ENCODE results near the gene RASA3. TPM values are rescaled to one million over a fixed set of nuclear protein-coding genes. Genes with fewer than 3 reads are reported as not detected.

Gene RASA3
- total and polyA plus RNA-seq, 2 of the 8 experiments (the other 6 are each of a cell fraction or from before 2014, with no cell fraction given): 7.5 to 21.9 TPM

GRCh38 chr13:113962386-113962785 is 170.0 kb downstream of the RASA3 start:
- peaks cover 0 to 8% of the 10 kb centered on the region in 2 experiments for H4K20me1 ChIP-seq (replicated peaks in 1 of 2; ENCODE audit: control insufficient read depth in 1 of 2, insufficient read depth in 2 of 2, low read length in 2 of 2)
- H4K5ac ChIP-seq (ENCODE audit: insufficient read length, low read depth, low read length): no peak overlapping the region
- H2BK5ac ChIP-seq (ENCODE audit: low read depth, low read length): no peak overlapping the region
- H3K36me3 ChIP-seq (ENCODE audit: control insufficient read depth in 2 of 4, insufficient read depth in 4 of 4, low read length in 3 of 4): no peaks in the 10 kb centered on the region
- no peak overlapping the region for H3K4me2 ChIP-seq (ENCODE audit: insufficient read depth in 1 of 2, low read depth in 2 of 2, low read length in 2 of 2)
- H2BK20ac ChIP-seq (ENCODE audit: low read length): no peak overlapping the region
- TF ChIP-seq CEBPB (IDR thresholded peaks at IDR 0.05; ENCODE audit: low read depth, low read length): no peak
- TF ChIP-seq TCF12 (IDR thresholded peaks at IDR 0.05; ENCODE audit: low read depth, low read length): no peak
- TF ChIP-seq USF2 (IDR thresholded peaks at IDR 0.05; ENCODE audit: low read length): no peak
- no peak for TF ChIP-seq GTF2F1 (IDR thresholded peaks at IDR 0.05; ENCODE audit: borderline replicate concordance, low read depth, low read length)
- TF ChIP-seq SIN3A (conservative IDR thresholded peaks at IDR 0.05 in 1 of 2, IDR thresholded peaks at IDR 0.05 in 1 of 2; ENCODE audit: low read depth in 1 of 2, low read length in 2 of 2): no peak
- TF ChIP-seq GABPA (IDR thresholded peaks at IDR 0.05; ENCODE audit: borderline replicate concordance, insufficient read depth, low read length): no peak
- no peak for TF ChIP-seq EZH2 (IDR thresholded peaks at IDR 0.05; ENCODE audit: low read depth, low read length, severe bottlenecking)
- no peak for TF ChIP-seq YY1 (IDR thresholded peaks at IDR 0.05; ENCODE audit: low read depth, low read length)
- no peak for TF ChIP-seq POLR2AphosphoS5 (IDR thresholded peaks at IDR 0.05; ENCODE audit: low read depth, low read length)
- no peak for TF ChIP-seq CBX8 (IDR thresholded peaks at IDR 0.05; ENCODE audit: borderline replicate concordance, low read depth, low read length)
- TF ChIP-seq NRF1 (IDR thresholded peaks at IDR 0.05; ENCODE audit: low read depth, low read length): no peak
- TF ChIP-seq ASH2L (IDR thresholded peaks at IDR 0.05; ENCODE audit: low read length): no peak
- TF ChIP-seq CREB1 (IDR thresholded peaks at IDR 0.05): no peak
- no peak overlapping the region for H4K91ac ChIP-seq (replicated peaks; ENCODE audit: insufficient read length, low read length)
- no peaks in the 10 kb centered on the region for H3K79me2 ChIP-seq (ENCODE audit: control insufficient read depth in 1 of 2, insufficient read depth in 2 of 2, low read length in 2 of 2)
- no peak overlapping the region for H3K27ac ChIP-seq (ENCODE audit: low read depth, low read length)
- H2BK12ac ChIP-seq (ENCODE audit: low read depth, low read length): no peak overlapping the region
- POLR2A ChIA-PET (ENCODE audit: partially characterized antibody): interaction anchor here (0.6 to 1.8 kb wide), 5 partner anchors 9 to 198 kb away, joined by 3 to 6 read pairs (median 3); no protein-coding TSS in a partner anchor
- H3K4ac ChIP-seq (replicated peaks; ENCODE audit: insufficient read length, low read depth, low read length): no peak overlapping the region
- no peak overlapping the region for H3K18ac ChIP-seq (ENCODE audit: extremely low read depth, low read length)
- H3K56ac ChIP-seq (replicated peaks; ENCODE audit: insufficient read length, low read depth, low read length): no peak overlapping the region
- DNase-seq (ENCODE audit: low read depth in 1 of 2, low spot score in 2 of 2) (no peak), FAIRE-seq (no peak)
- H2AK5ac ChIP-seq (ENCODE audit: low read depth, low read length): no peak overlapping the region
- no peak overlapping the region for H2AFZ ChIP-seq (ENCODE audit: low read length)
- no peaks in the 10 kb centered on the region for H3K27me3 ChIP-seq (replicated peaks in 1 of 4; ENCODE audit: control insufficient read depth in 3 of 4, extremely low read depth in 1 of 4, insufficient read depth in 3 of 4, low read length in 3 of 4)
- no peak overlapping the region for H2BK120ac ChIP-seq (replicated peaks; ENCODE audit: low read depth, low read length)
- H3K14ac ChIP-seq (ENCODE audit: insufficient read length): no peak overlapping the region
- H2BK15ac ChIP-seq (ENCODE audit: low read length): no peak overlapping the region
- no peak overlapping the region for H3K9ac ChIP-seq (replicated peaks in 1 of 4; ENCODE audit: extremely low read depth in 1 of 4, low read depth in 3 of 4, low read length in 3 of 4)
- no peaks in the 10 kb centered on the region for H3K4me1 ChIP-seq (replicated peaks in 1 of 4; ENCODE audit: control insufficient read depth in 3 of 4, insufficient read depth in 4 of 4, low read length in 3 of 4)
- no peak overlapping the region for H3K23ac ChIP-seq (ENCODE audit: insufficient read length)
- H4K8ac ChIP-seq (ENCODE audit: extremely low read depth, insufficient read depth, low read length): no peak overlapping the region
- peaks cover 46 to 68% of the 10 kb centered on the region in 2 experiments; a peak in 3 of 4 replicates for H3K9me3 ChIP-seq (ENCODE audit: insufficient read depth in 2 of 2, low read depth in 1 of 2, low read length in 1 of 2)
- 86% methylated on average over 11 of the region's 11 CpGs; no CpG with 5 or more reads in 1 of the 2 experiments for WGBS, 2 experiments (ENCODE audit: extremely low coverage in 1 of 2, insufficient coverage in 1 of 2, insufficient read length in 1 of 2, insufficient replicate concordance in 2 of 2, low coverage in 1 of 2, low lambda C conversion rate in 2 of 2, missing lambda C conversion rate in 1 of 2)
- H3K23me2 ChIP-seq (ENCODE audit: low read depth, low read length): peaks cover 13% of the 10 kb centered on the region; the same call in 1 of the 2 replicates
- no peak overlapping the region for H3K4me3 ChIP-seq (ENCODE audit: extremely low read depth in 1 of 4, insufficient read depth in 2 of 4, low read depth in 3 of 4, low read length in 4 of 4)
- no peaks in the 10 kb centered on the region for H3K79me1 ChIP-seq (ENCODE audit: low read depth, low read length)
- CTCF ChIA-PET (ENCODE audit: partially characterized antibody): interaction anchor here (1.5 kb wide), 1 partner anchor 264 kb away, joined by 4 read pairs; no protein-coding TSS in a partner anchor
